ENCODE data around the gene WDR43. TPM values are rescaled to one million over a fixed set of nuclear protein-coding genes. Genes with fewer than 3 reads are reported as not detected.
A peak's percentile ranks its signal among the peaks of the same experiment; 100 is the strongest.

WDR43 gene, protein sequence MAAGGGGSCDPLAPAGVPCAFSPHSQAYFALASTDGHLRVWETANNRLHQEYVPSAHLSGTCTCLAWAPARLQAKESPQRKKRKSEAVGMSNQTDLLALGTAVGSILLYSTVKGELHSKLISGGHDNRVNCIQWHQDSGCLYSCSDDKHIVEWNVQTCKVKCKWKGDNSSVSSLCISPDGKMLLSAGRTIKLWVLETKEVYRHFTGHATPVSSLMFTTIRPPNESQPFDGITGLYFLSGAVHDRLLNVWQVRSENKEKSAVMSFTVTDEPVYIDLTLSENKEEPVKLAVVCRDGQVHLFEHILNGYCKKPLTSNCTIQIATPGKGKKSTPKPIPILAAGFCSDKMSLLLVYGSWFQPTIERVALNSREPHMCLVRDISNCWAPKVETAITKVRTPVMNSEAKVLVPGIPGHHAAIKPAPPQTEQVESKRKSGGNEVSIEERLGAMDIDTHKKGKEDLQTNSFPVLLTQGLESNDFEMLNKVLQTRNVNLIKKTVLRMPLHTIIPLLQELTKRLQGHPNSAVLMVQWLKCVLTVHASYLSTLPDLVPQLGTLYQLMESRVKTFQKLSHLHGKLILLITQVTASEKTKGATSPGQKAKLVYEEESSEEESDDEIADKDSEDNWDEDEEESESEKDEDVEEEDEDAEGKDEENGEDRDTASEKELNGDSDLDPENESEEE
- polyA plus RNA-seq (2011; rRNA removed) (32.8 and 59.1 TPM in 2 replicates), polyA minus RNA-seq (2011; rRNA and poly(A)+ RNA removed) (52.9 and 56.7 TPM in 2 replicates)

DNA sequence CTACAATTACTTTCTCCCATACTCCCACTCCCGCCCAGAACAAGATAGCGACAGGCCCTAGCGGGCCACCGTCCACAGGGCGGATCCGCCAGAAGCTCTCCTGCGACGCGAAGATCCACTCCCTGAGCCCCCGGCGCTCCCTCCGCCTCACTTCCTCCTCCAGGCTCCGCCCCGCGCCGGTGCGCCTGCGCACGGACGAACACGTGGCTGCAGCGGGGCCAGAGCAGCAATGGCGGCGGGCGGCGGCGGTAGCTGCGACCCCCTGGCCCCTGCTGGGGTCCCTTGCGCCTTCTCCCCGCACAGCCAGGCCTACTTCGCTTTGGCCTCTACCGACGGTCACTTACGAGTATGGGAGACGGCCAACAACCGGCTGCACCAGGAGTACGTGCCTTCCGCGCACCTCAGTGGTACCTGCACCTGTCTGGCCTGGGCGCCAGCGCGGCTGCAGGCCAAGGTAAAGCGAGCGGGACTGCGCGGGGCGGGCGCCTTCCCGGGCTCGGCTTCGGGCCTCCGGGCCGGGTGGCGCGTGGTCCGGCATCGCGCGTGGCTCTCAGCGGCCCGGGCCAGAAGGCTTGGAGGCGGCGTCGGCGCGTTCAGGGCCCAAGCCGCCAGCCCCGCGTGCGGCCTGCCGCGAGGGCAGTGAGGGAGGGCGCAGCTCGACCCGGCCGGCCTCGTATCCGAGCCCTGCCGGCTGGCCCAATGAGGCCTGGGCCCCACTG lies at the start of gene WDR43:
Gene WDR43 (plus strand): TSS at position 198 of the 719 bp plus-strand sequence. CDS start 32 bp downstream, at position 230.
- peak; percentile 99 for DNase-seq (ENCODE audit: low read depth)
- Histone ChIP-seq H3K4me3 (ENCODE audit: low read depth, low read length) (peak within 1 kb of the TSS; percentile 100), H3K36me3 (ENCODE audit: control insufficient read depth, insufficient read depth, low read length) (no peaks in the 10 kb centered on the region), H3K27me3 (ENCODE audit: control insufficient read depth, insufficient read depth, low read length) (no peaks in the 10 kb centered on the region)
- CTCF ChIA-PET: interaction anchor here (0.6 to 0.7 kb wide), 2 partner anchors 11 to 1149 kb away, joined by 3 read pairs; no protein-coding TSS in a partner anchor
- POLR2A ChIA-PET: interaction anchor here (0.5 kb wide), 1 partner anchor 143 kb away, joined by 5 read pairs; no protein-coding TSS in a partner anchor
- TF ChIP-seq, protein P1, sequence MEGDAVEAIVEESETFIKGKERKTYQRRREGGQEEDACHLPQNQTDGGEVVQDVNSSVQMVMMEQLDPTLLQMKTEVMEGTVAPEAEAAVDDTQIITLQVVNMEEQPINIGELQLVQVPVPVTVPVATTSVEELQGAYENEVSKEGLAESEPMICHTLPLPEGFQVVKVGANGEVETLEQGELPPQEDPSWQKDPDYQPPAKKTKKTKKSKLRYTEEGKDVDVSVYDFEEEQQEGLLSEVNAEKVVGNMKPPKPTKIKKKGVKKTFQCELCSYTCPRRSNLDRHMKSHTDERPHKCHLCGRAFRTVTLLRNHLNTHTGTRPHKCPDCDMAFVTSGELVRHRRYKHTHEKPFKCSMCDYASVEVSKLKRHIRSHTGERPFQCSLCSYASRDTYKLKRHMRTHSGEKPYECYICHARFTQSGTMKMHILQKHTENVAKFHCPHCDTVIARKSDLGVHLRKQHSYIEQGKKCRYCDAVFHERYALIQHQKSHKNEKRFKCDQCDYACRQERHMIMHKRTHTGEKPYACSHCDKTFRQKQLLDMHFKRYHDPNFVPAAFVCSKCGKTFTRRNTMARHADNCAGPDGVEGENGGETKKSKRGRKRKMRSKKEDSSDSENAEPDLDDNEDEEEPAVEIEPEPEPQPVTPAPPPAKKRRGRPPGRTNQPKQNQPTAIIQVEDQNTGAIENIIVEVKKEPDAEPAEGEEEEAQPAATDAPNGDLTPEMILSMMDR (IDR thresholded peaks at IDR 0.05; ENCODE audit: insufficient read depth, low read depth, low read length): no peak

DNA sequence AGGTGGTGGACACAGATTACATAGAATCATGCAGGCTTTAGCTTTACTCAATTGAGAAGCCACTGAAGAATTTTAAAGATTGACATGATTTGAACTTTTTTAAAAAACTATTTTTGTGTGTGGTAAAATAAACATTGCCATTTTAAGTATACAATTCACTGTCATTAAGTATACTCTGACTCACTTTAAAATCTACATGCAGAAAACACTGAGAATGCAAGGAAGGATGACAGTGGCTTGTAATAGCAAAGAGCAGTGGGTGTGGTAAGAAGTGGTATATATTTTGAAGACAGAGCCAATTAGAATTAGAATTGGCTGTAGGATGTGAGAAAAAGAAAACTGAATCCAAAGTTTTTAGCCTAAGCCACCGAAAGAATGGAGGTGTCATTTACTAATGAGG lies 39.3 kb upstream of the WDR43 start:
- CTCF ChIA-PET: no interaction called here
- POLR2A ChIA-PET: no interaction called here
- TF ChIP-seq, protein P1 (IDR thresholded peaks at IDR 0.05; ENCODE audit: insufficient read depth, low read depth, low read length): no peak
- Histone ChIP-seq H3K36me3 (ENCODE audit: control insufficient read depth, insufficient read depth, low read length) (0 out of 2 replicates have a peak, but pooled peaks cover 1% of the 10 kb centered on the region), H3K4me3 (ENCODE audit: low read depth, low read length) (no peak overlapping the region), H3K27me3 (ENCODE audit: control insufficient read depth, insufficient read depth, low read length) (no peaks in the 10 kb centered on the region)
- no peak for DNase-seq (ENCODE audit: low read depth)

DNA sequence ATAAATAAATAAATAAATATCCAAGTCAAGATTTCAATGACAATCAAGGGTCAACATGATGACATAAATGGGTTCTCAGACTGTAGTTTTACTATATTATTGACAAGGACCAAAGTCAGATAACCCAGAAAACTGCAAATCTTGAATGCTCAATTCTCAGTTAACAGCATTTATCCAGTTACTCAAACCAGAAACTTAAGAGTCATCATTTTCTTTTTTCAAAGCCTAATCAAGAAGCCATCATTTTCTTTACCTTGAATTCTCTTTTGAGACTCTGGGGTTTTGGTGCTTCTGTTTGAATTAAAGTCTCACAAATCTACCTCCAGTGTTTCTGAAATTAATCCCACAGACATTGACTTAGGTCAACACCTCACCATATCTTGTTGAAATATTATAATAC lies 38.5 kb upstream of the WDR43 start:
- Histone ChIP-seq H3K36me3 (ENCODE audit: control insufficient read depth, insufficient read depth, low read length) (0 out of 2 replicates have a peak, but pooled peaks cover 3% of the 10 kb centered on the region), H3K27me3 (ENCODE audit: control insufficient read depth, insufficient read depth, low read length) (no peaks in the 10 kb centered on the region), H3K4me3 (ENCODE audit: low read depth, low read length) (no peak overlapping the region)
- ChIA-PET POLR2A (no interaction called here), CTCF (no interaction called here)
- no peak for DNase-seq (ENCODE audit: low read depth)
- TF ChIP-seq, protein P1 (IDR thresholded peaks at IDR 0.05; ENCODE audit: insufficient read depth, low read depth, low read length): no peak

DNA sequence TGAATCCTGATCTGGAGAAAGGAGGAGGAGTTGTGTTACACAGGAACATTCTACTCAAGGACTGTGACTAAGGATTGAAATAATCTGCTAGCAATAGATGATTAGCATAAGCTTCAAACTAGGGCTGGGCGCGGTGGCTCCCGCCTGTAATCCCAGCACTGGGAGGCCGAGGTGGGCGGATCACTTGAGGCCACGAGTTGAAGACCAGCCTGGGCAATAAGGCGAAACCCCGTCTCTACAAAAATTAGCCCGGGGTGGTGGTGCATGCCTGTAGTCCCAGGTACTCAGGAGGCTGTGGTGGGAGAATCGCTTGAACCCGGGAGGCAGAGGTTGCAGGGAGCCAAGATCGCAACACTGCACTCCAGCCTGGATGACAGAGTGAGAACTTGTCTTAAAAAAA lies 25.9 kb upstream of the WDR43 start:
- DNase-seq (ENCODE audit: low read depth): no peak
- peak overlapping the region; percentile 23 for H3K4me3 ChIP-seq (ENCODE audit: low read depth, low read length)
- no peaks in the 10 kb centered on the region for H3K27me3 ChIP-seq (ENCODE audit: control insufficient read depth, insufficient read depth, low read length)
- TF ChIP-seq, protein P1 (IDR thresholded peaks at IDR 0.05; ENCODE audit: insufficient read depth, low read depth, low read length): no peak
- ChIA-PET CTCF (interaction anchor here (1.0 kb wide), 1 partner anchor 35 kb away, joined by 3 read pairs; no protein-coding TSS in a partner anchor), POLR2A (interaction anchor here (0.6 kb wide), 1 partner anchor 42 kb away, joined by 3 read pairs; no protein-coding TSS in a partner anchor)
- H3K36me3 ChIP-seq (ENCODE audit: control insufficient read depth, insufficient read depth, low read length): no peaks in the 10 kb centered on the region; the same call in 1 of the 2 replicates

Data from BJ (cell line).